OCI-LY7 (cell line): Measurements from ENCODE around the gene MVB12B.

Experiments used
- CTCF ChIP-seq: fragments of 200-600 bp; sonication (generic); conservative IDR thresholded peaks from 2 replicates; pipeline ENCODE4 v1.5.1; 2014; ENCODE audit warnings: mild to moderate bottlenecking, antibody characterized with exemption, low read length, moderate library complexity, mixed read lengths
- EZH2phosphoT487 ChIP-seq: fragments of 200-600 bp; sonication (generic); IDR thresholded peaks from 2 replicates; pipeline ENCODE4 v1.6.1; 2018; ENCODE audit warnings: low read depth, borderline replicate concordance, mild to moderate bottlenecking, mixed run types, antibody characterized with exemption, low read length, moderate library complexity, mixed read lengths

GRCh38 chr9:126394802-126395201 is 68.2 kb downstream of the MVB12B start:
- no peak for TF ChIP-seq CTCF
- TF ChIP-seq EZH2phosphoT487: no peak
